Body of pancreas (tissue), 4 donors: ENCODE measurements around the gene NOXA1. TPM values are rescaled to one million over a fixed set of nuclear protein-coding genes. Genes with fewer than 3 reads are reported as not detected.

ENCODE experiments used
- ATAC-seq: fragments of 150-250 bp; one replicate; pipeline ENCODE4 v1.9.1; 2016
- DNase-seq, 4 donors: peaks; one replicate each; pipeline ENCODE4 v3.0.0-alpha.2; 2019
- H3K27ac ChIP-seq, 4 donors: fragments of 200-600 bp; sonication (generic); 1 replicate in 3 of 4; 2 replicates in 1 of 4; pipeline versions ENCODE4 v1.5.1 to v1.6.1; 2016 to 2019; ENCODE audit warnings: mild to moderate bottlenecking in 1 of 4, mixed read lengths in 1 of 4, moderate library complexity in 1 of 4
- H3K27me3 ChIP-seq, 2 donors: fragments of 200-600 bp; sonication (generic); one replicate each; pipeline ENCODE4 v1.6.0; 2016; ENCODE audit warnings: mild to moderate bottlenecking in 1 of 2
- H3K36me3 ChIP-seq, 2 donors: fragments of 200-600 bp; sonication (generic); replicated peaks in 1 of 2; 2 replicates each; pipeline ENCODE4 v1.5.1; 2016; ENCODE audit warnings: low read depth in 2 of 2; ENCODE audit not compliant: insufficient read depth in 1 of 2
- H3K4me1 ChIP-seq: fragments of 200-600 bp; sonication (generic); one replicate; pipeline ENCODE4 v1.6.0; 2016
- H3K4me3 ChIP-seq, 2 donors: fragments of 200-600 bp; sonication (generic); 1 replicate in 1 of 2; 2 replicates in 1 of 2; pipeline ENCODE4 v1.5.1; 2016 to 2019
- H3K9me3 ChIP-seq, 3 donors: fragments of 200-600 bp; sonication (generic); 1 replicate in 2 of 3; 2 replicates in 1 of 3; pipeline ENCODE4 v1.5.1; 2016
- CTCF ChIP-seq, 7 experiments: fragments of 450-650 bp in 4 of 7; fragments of 200-600 bp in 3 of 7; sonication (generic) in 3 of 7; IDR thresholded peaks; one replicate each; pipeline ENCODE4 v1.5.1; 2016 to 2019; ENCODE audit warnings: antibody characterized with exemption in 7 of 7
- POLR2A ChIP-seq, 3 donors: fragments of 450-650 bp; IDR thresholded peaks; one replicate each; pipeline ENCODE4 v1.6.1; 2016; ENCODE audit warnings: antibody characterized with exemption in 3 of 3, mild to moderate bottlenecking in 2 of 3
- WGBS, 2 donors: methylation state at CpG; one replicate each; pipeline ENCODE4 v1.1.5; 2017; 5-methylcytosine and 5-hydroxymethylcytosine counted together
- intact Hi-C: fragments of 100-400 bp; cut with DNase I; formaldehyde crosslinking; loops from one replicate; pipeline ENCODE4 v1.15.1; 2023
- total RNA-seq, 2 donors: library from RNA; depleted of rRNA; stranded (reverse); fragments of >200 nt; gene quantifications; one replicate each; pipeline ENCODE4 v1.1.0, GENCODE V29; 2016

Gene NOXA1
- total RNA-seq, 2 donors from 2014 or later = 7.3 to 12.9 TPM

- 83 to 88% methylated on average over 14 to 15 of the region's 15 CpGs for WGBS, 2 donors
- no peak for ATAC-seq
Observed at GRCh38 chr9:137396227-137396626, 27.0 kb upstream of the NOXA1 start.

GRCh38 chr9:137396634-137397367 lies 26.4 kb upstream of the NOXA1 start:
- TF ChIP-seq CTCF (IDR thresholded peaks at IDR 0.05) (no peak), POLR2A (IDR thresholded peaks at IDR 0.05) (no peak)
- no peak overlapping the region for H3K27ac ChIP-seq
- 88 to 91% methylated on average over 17 to 22 of the region's 26 CpGs for WGBS, 2 donors
- no peaks in the 10 kb centered on the region for H3K27me3 ChIP-seq
- no peaks in the 10 kb centered on the region for H3K9me3 ChIP-seq
- H3K36me3 ChIP-seq = no peaks in the 10 kb centered on the region
- H3K4me3 ChIP-seq = no peak overlapping the region
- intact Hi-C loops = no loop called here
- ATAC-seq (no peak), DNase-seq (no peak)
- H3K4me1 ChIP-seq = no peaks in the 10 kb centered on the region

More at GRCh38 chr9:137396227-137396626, 27.0 kb upstream of the NOXA1 start:
- Histone ChIP-seq H3K4me3 (no peak overlapping the region), H3K27me3 (no peaks in the 10 kb centered on the region), H3K4me1 (no peaks in the 10 kb centered on the region), H3K36me3 (no peaks in the 10 kb centered on the region), H3K27ac (no peak overlapping the region), H3K9me3 (no peaks in the 10 kb centered on the region)
- TF ChIP-seq CTCF (IDR thresholded peaks at IDR 0.05) (no peak), POLR2A (IDR thresholded peaks at IDR 0.05) (no peak)
- intact Hi-C loops = no loop called here
- no peak for DNase-seq

- 88 to 92% methylated on average over 20 of the region's 20 CpGs for WGBS, 2 donors
- no peak overlapping the region for H3K4me3 ChIP-seq
Observed at GRCh38 chr9:137397675-137398423, 25.3 kb upstream of the NOXA1 start.

GRCh38 chr9:137398561-137399468 lies 24.4 kb upstream of the NOXA1 start:
- WGBS, 2 donors = 94 to 95% methylated on average over 40 to 60 of the region's 60 CpGs
- Histone ChIP-seq H3K4me3 (no peak overlapping the region), H3K27ac (no peak overlapping the region), H3K36me3 (no peaks in the 10 kb centered on the region), H3K27me3 (no peaks in the 10 kb centered on the region), H3K9me3 (no peaks in the 10 kb centered on the region), H3K4me1 (no peaks in the 10 kb centered on the region)
- DNase-seq (no peak), ATAC-seq (no peak)
- TF ChIP-seq POLR2A (IDR thresholded peaks at IDR 0.05) = no peak
- TF ChIP-seq CTCF (IDR thresholded peaks at IDR 0.05) = no peak
- intact Hi-C loops = no loop called here

More at GRCh38 chr9:137397675-137398423, 25.3 kb upstream of the NOXA1 start:
- DNase-seq = no peak
- no peaks in the 10 kb centered on the region for H3K27me3 ChIP-seq
- H3K9me3 ChIP-seq = no peaks in the 10 kb centered on the region
- H3K36me3 ChIP-seq = no peaks in the 10 kb centered on the region
- H3K27ac ChIP-seq = no peak overlapping the region
- no peaks in the 10 kb centered on the region for H3K4me1 ChIP-seq
- ATAC-seq = no peak
- TF ChIP-seq CTCF (IDR thresholded peaks at IDR 0.05) (no peak), POLR2A (IDR thresholded peaks at IDR 0.05) (no peak)
- intact Hi-C loops = no loop called here
